ENCODE measurements around the gene CDKN1A.

Gene CDKN1A

DNA sequence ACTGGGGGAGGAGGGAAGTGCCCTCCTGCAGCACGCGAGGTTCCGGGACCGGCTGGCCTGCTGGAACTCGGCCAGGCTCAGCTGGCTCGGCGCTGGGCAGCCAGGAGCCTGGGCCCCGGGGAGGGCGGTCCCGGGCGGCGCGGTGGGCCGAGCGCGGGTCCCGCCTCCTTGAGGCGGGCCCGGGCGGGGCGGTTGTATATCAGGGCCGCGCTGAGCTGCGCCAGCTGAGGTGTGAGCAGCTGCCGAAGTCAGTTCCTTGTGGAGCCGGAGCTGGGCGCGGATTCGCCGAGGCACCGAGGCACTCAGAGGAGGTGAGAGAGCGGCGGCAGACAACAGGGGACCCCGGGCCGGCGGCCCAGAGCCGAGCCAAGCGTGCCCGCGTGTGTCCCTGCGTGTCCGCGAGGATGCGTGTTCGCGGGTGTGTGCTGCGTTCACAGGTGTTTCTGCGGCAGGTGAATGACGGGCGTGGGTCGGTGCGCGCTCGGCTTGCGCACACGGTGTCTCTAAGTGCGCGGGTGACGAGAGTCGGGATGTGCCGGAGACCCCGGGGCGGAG lies at the start of gene CDKN1A:
TSS of gene CDKN1A (plus strand) at position 227 of the 555 bp plus-strand sequence. CDS start 5,388 bp downstream, outside the sequence.
- TF ChIP-seq GATA2 (IDR thresholded peaks at IDR 0.05; ENCODE audit: low read depth, low read length) (no peak; the same call in 1 of the 2 replicates), GATA3 (IDR thresholded peaks at IDR 0.05; ENCODE audit: low read depth, low read length) (no peak)

DNA sequence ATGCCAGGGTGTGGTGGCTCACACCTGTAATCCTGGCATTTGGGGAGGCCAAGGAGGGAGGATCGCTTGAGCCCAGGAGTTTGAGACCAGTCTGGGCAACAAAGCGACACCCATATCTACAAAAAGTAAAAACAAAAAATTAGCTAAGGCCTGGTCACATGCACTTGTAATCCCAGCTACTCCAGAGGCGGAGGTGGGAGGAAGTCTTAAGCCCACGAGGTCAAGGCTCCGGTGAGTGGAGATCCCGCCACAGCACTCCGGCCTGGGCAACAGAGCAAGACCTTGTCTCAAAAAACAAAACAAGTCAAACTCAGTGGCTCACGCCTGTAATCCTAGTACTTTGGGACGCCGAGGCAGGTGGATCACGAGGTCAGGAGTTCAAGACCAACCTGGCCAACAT lies 48.7 kb upstream of the CDKN1A start:
- TF ChIP-seq GATA2 (IDR thresholded peaks at IDR 0.05; ENCODE audit: low read depth, low read length) (no peak), GATA3 (IDR thresholded peaks at IDR 0.05; ENCODE audit: low read depth, low read length) (no peak)

DNA sequence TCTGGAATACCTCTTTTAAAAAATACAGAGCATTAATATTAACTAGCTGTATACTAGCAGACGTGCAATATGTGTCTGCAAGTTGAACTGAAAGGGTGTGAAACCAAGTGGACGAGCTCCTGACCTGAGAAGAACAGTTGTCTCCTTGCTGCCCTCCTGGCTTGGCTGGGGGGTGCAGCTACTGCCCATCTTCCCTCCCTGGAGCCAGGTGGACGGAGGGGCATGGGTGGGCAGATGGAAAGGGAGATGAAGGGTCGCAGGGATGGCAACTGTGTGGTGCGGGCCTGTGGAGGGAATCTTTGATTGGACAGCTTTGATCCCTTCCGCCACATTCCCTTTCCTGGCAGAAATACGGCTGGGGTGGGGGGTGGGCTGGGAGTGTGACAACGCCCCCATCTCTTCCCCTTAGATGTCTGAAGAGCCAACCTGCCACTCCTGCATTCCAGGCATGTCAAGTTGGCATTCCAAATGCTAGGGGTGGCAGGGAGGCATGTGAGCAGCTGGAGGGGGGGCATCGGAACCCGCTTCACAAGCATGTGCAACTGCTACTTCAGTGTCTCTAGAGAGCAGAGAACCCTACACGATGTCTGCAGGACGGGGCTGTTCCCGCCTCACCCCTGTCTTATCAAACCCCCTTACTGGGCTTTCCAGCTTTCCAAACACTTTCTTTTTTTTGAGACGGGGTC lies 47.0 kb upstream of the CDKN1A start:
- TF ChIP-seq GATA2 (IDR thresholded peaks at IDR 0.05; ENCODE audit: low read depth, low read length), result no peak
- no peak for TF ChIP-seq GATA3 (IDR thresholded peaks at IDR 0.05; ENCODE audit: low read depth, low read length)

DNA sequence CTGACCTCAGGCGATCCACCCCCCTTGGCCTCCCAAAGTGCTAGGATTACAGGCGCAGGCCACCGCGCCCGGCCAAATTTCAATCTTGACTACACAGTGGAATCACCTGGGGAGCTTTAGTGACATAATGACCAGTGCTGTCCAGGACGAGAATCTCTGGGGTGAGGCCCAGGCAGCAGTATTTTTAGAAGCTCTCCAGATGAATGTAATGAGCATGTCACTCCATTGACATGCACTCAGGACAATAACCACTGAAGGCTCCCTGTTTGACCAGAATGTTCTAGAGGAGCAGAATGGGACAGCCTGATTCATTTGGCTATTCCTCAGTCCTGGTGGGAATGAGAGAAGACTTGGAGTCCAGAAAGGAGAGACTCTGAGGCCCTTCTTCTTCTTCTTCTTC lies 45.1 kb upstream of the CDKN1A start:
- TF ChIP-seq GATA3 (IDR thresholded peaks at IDR 0.05; ENCODE audit: low read depth, low read length) (no peak), GATA2 (IDR thresholded peaks at IDR 0.05; ENCODE audit: low read depth, low read length) (no peak)

DNA sequence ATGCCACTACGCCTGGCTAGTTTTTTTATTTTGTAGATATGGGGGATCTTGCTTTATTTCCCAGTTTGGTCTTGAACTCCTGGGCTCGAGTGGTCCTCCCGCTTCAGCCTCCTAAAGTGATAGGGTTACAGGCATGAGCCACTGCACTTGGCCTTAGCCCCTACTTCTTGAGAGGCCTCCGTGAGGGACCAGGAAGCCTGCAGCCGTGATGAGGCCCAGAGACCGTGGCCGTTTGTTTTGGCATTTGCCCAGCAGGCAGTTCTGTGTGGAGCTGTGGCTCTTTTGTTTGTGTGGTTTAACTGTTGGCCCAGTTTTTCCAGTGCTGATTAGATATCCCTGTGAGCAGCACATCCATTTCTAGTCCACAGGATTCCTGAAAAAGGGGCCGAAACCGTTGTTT lies 44.6 kb upstream of the CDKN1A start:
- no peak for TF ChIP-seq GATA2 (IDR thresholded peaks at IDR 0.05; ENCODE audit: low read depth, low read length)
- TF ChIP-seq GATA3 (IDR thresholded peaks at IDR 0.05; ENCODE audit: low read depth, low read length), result no peak

DNA sequence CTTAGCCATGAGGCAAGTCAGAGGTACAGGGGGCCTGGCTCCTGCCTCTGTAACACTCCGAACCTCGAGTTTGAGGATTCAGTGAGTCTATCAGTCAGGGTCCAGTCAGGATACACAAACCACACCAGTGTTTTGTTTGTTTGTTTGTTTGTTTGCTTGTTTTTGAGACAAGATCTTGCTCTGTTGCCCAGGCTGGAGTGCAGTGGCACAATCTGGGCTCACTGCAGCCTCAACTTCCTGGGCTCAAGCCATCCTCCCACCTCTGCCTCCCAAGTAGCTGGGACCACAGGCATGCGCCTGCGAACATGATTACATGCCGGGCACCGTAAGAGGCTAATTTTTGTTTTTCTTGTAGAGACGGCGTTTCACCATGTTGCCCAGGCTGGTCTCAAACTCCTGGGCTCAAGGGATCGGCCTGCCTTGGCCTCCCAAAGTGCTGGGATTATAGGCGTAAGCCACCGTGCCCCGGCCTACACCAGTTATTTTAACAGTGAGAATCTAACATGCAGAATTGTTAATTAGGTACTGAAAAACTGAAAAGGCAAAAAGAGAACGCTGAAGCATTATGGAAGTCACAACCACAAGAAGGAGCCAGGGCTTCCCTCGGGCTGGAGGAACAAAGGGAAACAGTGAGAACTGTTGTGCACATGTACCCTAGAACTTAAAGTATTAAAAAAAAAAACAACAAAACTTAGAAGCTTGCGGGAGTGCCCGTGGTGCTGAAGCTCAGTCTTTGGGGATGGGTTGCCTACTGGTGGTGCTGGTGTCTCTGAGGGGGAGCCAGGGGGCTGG lies 44.0 kb upstream of the CDKN1A start:
- TF ChIP-seq GATA3 (IDR thresholded peaks at IDR 0.05; ENCODE audit: low read depth, low read length), result no peak
- TF ChIP-seq GATA2 (IDR thresholded peaks at IDR 0.05; ENCODE audit: low read depth, low read length), result no peak

DNA sequence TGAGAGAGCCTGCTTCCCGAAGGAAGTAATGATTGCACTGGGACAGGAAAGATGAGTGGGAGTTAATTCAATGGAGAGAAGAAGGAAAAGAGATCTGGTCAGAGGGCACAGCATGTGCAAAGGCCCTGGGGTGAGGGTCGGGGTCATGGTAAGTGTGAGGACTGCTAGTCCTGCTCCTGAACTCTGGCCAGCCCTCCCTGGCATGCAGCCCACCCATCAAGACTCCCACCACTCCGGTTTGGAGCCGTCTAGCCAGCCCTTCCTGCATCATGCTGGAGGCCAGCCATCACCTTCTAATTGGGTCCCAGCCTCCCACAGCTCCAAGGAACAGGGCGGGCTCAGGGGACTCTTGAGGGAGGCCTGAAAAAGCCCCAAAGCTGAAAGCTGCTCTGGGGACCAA lies 42.2 kb upstream of the CDKN1A start:
- TF ChIP-seq GATA3 (IDR thresholded peaks at IDR 0.05; ENCODE audit: low read depth, low read length), result no peak
- TF ChIP-seq GATA2 (IDR thresholded peaks at IDR 0.05; ENCODE audit: low read depth, low read length), result no peak

DNA sequence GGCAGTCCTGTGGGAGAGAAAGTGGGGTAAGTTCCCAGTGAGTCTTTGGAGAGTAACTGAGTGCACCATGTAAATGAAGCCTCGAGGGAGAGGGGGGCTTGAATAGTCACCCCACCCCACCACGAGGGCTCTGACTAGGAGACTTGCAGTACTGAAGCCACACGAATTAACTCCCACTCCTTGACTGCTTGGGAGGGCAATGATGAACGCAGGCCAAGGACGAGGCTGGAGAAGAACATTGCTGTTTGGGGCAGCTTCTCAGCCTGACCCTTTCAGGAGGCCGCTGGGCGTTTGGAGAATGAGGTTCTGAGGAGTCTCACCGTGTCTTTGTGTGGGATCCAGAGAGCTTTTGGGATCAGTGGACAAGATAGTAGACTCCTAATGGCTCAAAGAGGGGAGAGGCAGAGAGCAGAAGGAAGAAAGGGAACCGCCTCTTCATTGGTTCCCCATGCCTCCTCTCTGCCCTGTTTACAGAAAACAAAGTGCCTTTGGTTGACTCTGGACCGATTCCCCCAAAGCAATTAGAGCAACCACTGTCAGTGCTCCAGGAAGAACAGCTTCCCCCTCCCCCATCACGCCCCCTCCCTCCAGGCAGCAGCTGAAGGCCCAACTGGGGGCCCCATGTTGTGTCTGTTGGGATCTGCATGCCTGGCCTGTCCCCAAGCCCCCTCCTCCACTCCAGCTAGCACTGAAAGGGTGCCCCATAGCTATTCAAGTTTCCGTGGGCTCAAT lies 41.7 kb upstream of the CDKN1A start:
- TF ChIP-seq GATA2 (IDR thresholded peaks at IDR 0.05; ENCODE audit: low read depth, low read length) (no peak), GATA3 (IDR thresholded peaks at IDR 0.05; ENCODE audit: low read depth, low read length) (no peak)

DNA sequence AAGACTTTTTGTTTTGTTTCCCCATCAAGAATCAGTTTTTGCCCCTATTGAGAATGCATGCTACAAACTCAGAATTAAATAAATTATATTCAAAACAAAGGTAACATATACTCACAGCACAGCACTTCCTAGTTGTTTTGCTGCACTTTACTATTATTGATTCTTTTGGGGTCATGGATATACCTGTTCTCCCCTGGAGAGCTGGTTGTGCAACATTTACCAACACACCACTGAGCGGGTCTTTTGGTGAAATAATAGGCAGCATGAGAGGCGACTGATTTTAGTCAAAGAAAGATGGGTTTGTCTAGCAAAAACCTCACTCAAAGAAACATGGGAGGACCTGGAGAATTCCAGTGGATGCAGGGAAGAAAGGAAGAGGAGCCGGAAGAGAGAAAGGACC lies 39.9 kb upstream of the CDKN1A start:
- TF ChIP-seq GATA3 (IDR thresholded peaks at IDR 0.05; ENCODE audit: low read depth, low read length) (no peak), GATA2 (IDR thresholded peaks at IDR 0.05; ENCODE audit: low read depth, low read length) (no peak)

DNA sequence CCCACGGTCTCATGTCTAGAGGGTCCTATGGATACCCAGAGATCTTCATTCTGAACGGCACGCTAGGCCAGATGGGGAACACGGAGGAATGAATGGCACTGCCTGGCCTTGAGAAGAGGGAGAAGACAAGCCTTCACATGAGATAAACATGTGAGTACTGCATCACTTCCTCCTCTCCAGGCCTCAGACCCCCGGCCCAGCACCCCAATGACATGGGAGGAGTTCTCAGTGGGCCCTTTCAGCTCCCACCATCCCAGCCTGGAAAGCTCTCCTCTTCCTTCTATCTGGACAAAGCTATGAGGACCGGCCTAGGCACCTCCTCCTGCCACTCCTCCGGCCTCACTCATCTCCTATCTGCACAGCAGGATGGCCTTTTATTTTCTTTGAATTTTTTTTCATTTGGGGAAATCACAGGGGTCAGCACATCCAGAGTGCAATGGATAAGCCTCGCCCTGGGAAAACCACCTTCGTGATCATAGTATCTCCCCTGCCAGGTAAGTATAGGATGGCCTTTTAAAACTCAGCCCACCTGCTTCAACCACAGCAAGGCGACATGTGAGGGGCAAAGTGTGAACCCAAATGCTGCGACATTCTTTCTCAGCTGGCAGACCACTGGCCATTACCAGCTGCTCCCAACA lies 39.2 kb upstream of the CDKN1A start:
- TF ChIP-seq GATA2 (IDR thresholded peaks at IDR 0.05; ENCODE audit: low read depth, low read length), result no peak
- TF ChIP-seq GATA3 (IDR thresholded peaks at IDR 0.05; ENCODE audit: low read depth, low read length), result no peak

DNA sequence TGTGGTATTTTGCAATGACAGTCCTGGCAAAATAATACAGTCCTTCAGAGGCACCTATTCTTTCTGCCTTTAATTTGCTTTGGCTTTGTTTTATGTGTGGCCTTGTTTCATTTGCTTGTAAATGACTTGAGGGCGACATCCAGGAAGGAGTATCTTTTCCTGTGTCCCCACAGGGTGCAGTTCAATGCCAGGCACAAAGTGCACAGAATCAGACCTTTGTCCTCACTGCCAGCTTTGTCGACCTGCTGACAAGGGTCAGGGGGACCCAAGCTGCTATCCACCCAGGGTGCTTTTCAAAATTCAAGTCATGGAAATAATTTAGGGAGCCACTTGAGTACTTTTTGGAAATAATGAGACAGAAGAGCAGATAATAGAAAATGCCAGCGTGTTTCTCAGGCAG lies 37.0 kb upstream of the CDKN1A start:
- TF ChIP-seq GATA2 (IDR thresholded peaks at IDR 0.05; ENCODE audit: low read depth, low read length) (no peak), GATA3 (IDR thresholded peaks at IDR 0.05; ENCODE audit: low read depth, low read length) (no peak)

DNA sequence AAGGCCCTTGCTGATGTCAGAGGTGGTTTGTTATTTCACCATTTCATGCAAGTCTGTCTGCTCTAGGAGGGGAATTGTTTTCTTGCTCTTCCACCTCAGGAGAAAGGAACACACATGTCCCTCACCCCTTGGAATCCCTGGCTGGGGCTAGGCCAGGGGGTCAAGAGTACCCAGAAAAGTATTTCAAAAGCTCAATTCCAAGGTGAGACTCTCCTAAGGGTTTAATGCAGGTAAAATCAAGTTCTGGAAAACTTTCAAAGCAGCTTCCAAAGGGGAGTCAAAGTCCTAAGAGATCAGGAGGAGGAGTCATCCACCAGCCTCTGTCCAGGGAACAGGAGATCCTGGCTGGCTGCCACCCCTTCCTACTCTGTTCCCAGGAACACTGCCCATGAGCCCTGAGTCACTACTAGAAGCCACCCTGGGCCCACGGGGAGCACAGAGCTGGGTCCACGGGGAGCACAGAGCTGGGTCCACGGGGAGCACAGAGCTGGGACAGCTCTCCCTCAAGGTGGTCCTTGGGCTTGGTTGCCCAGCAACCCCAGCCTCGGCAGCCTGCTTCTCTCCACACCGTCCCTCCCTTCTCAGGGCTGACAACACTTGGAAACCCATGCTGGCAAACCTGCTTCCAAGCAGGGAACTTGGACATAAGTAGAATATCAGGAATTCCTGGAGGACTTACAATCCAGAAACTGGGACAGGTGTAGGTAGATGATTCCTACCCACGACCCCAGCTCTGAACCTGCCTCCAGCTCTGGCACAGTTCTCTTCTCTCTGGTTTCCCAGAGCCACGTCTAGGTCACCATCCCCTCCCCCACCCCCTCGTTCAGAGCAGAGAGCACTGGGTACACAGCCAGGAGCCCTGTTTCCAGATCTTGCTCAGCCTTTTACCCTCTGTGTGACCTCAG lies 35.3 kb upstream of the CDKN1A start:
- TF ChIP-seq GATA2 (IDR thresholded peaks at IDR 0.05; ENCODE audit: low read depth, low read length) (no peak), GATA3 (IDR thresholded peaks at IDR 0.05; ENCODE audit: low read depth, low read length) (no peak)

DNA sequence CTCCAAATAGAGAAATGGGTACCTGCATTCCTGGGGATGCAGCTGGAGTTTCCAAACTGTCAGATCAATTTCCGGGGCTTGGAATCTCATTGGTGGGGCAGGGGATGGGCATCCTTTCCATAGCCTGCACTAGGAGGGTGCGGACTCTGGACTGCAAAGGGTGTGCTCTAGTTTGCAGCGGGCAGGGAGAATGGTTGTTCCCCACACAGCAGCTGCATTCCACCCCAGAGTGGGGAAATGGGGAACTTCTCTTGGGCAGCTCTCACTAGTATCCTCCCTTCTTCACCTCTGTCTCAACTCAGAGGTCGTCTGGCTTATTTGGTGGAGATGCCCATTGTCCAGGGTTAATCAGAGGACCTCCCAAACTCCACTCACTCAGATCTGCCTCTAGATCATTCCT lies 34.5 kb upstream of the CDKN1A start:
- TF ChIP-seq GATA3 (IDR thresholded peaks at IDR 0.05; ENCODE audit: low read depth, low read length), result no peak
- TF ChIP-seq GATA2 (IDR thresholded peaks at IDR 0.05; ENCODE audit: low read depth, low read length), result no peak
